SHP77 (cell line): ENCODE data around the gene SORCS3.

ENCODE experiments used
- DNase-seq, 2 experiments: peaks; one replicate each; lab custom pipeline; 2025; lab: John Stamatoyannopoulos, UW

Gene SORCS3

DNA sequence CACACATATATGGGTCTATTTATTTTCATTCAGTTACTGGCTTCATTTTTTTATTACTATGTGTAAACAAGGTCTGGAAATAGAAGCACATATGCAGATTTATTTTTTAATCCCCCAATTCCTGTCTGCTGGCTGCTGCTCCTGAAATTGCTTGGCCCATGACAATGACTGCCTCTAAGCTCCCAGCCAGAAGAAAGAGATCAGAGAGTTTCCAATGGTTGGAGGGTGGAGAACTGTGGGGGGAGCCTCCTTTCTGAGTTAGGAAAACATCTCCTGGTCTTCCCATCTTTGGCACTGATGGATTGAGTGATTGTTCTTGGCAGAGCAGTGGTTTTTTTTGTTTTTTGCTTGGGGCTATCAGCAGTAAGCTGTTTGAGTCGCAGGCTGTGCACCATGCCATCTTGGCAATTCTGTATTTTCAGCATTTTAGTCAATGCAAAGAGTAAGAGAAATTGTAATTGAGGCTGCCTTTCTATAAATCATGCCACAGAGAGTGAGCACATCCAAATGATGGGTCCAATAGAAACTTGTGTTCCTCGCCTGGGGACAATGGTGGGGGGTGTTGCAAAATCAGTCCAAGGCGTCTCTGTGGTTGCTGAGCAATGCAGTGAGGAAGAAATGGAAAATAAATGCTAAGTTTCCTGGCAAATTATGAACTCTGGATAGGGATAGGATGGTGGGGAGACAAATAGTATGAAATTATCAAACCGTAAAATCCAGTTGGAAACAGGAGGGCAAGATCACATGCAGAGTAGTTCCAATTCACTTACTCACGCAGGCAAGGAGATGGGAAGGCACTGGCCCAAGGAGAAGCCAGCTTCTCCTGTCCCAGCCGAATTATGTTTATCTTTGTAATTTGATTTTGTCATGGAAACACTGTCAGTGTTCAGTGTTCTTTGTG lies 382.4 kb downstream of the SORCS3 start:
- DNase-seq: no peak

DNA sequence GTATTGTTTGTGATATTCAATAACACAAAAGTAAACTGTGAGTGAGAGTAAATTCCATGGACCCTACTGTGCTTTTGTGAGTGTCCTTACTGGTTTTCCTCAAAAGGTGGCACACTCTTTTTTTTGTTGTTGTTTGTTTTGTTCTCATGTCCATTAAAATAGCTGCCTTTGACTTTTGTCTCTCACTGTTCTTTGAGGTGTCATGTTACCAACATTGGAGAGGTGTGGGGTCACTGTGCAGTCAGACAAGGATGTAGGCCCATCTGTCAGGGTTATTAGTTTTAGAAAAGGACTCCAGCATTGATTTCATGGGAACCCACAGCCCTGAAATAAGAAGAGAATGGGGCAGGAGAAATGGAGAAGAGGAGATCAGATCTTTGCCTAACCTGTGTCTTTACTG lies 383.1 kb downstream of the SORCS3 start:
- no peak for DNase-seq

DNA sequence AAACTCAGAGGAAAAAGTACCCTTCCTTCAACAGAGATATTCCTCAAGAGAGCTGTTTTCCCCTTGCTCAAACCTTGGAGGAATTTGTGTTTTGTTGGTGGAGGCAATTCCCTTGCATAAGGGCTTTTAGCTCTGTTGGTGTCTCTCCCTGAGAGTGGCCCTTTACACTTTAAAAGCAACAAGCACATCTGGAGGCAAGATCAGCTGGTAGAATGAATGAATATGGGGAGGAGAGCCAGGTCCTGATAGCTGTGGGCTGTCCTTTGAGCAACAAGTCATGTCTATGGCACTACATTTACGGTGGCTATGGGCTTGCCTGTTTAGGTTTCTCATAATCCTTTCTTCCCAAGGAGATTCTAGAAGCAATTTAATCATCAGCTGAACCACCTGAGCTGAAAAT lies 384.0 kb downstream of the SORCS3 start:
- no peak for DNase-seq

DNA sequence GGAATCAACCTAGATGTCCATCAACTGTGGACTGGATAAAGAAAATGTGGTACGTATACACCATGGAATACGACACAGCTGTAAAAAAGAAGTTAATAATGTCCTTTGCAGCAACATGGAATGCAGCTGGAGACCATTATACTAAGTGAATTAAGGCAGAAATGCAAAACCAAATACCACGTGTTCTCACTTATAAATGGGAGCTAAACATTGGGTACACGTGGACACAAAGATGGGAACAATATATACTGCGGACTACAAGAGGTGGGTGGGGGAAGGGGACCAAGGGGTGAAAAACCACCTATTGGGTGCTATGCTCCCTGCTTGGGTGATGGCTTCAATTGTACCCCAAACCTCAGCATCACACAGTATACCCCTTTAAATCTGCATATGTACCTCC lies 385.5 kb downstream of the SORCS3 start:
- DNase-seq: no peak

- DNase-seq: no peak
Observed at GRCh38 chr10:105029286-105029685, 388.2 kb downstream of the SORCS3 start.

DNA sequence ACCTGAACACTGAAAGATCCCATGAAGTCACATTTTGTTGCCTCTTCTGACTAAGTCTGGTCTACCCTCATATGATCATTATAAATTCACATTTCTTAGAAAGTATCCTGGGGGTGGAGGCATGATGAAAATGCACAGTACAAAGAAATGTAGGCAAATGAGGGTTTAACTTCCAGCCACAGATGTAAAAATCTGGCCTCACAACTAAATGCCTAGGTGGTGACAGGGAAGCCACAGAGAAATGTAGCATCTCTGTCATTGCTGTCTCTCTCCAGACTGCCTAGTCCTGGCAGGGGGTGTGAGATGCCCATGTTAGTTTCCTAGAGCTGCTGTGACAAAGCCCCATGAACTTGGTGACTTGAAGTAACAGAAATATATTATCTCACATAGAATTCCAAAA lies 395.9 kb downstream of the SORCS3 start:
- no peak for DNase-seq

- DNase-seq: no peak
Observed at GRCh38 chr10:105041956-105042355, 400.9 kb downstream of the SORCS3 start.

DNA sequence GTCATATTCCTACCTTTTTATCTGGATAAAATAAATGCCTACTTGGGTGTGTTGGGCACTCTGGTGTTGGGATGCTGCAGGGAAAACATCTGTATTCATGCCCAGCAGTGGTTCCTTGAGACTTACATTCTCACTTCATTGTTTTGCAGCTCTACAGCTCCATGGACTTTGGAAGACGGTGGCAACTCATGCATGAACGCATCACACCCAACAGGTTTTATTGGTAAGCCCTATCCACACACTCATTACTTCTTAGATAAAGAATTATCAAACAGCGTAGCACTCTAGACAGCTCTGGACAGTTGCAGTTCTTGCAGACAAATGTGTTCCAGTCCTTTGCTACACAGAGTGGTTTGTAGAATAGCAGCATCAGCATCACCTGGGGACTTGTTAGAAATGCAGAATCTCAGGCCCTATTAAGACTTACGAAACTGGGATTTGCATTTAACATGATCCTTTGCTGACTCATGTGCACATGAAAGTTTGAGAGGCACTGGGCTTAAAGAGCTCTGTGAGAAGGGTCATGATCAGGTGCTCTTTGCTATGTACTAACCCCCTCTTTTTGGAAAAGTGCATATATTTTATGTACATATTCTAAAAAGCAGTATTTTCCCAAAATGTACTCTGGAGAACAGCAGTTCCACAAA lies 401.9 kb downstream of the SORCS3 start:
- DNase-seq: no peak

GRCh38 chr10:105044902-105045301 lies 403.8 kb downstream of the SORCS3 start:
- no peak for DNase-seq

DNA sequence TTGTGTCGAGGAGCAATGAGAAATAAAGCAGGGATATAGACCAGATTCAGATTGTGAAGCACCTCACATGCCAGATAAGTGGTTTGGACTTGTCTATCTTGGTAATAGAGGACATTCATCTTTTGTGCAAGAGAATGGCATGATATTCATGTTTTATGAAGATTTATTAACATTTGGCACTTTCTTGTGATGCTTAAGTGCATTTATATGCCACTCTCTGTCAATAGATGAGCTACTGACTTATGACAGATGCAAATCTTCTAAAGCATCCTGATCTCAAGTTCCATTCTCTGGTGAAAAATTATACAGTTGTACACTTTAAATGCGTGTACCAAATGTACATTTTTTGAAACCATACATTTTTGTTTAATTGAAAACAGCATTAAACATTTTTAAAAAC lies 415.3 kb downstream of the SORCS3 start:
- DNase-seq: no peak

- DNase-seq: no peak
Observed at GRCh38 chr10:105062951-105063350, 421.9 kb downstream of the SORCS3 start.

GRCh38 chr10:105063796-105064195 lies 422.7 kb downstream of the SORCS3 start:
- DNase-seq: peak; percentile 5 to 9

- no peak for DNase-seq
Observed at GRCh38 chr10:105068497-105068896, 427.4 kb downstream of the SORCS3 start.

DNA sequence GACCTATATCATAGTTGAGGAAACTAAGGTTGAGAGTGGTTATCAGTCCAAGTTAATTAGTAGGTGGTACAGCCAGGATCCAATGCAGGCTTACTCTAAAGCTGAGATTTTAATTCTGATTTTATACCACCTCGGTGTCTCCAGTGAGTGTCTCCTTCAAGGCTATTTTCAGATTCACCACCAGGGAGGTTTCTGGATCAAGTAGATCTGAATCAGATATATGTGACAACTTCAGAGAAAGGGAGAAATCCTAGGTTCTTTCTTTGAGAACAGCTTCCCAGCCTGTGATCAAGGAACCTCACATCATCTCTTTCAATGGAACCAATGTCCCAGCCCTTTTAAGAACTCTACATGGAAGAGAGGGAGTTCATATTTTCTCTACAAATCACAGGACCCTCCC lies 429.2 kb downstream of the SORCS3 start:
- no peak for DNase-seq

GRCh38 chr10:105070952-105071351 lies 429.9 kb downstream of the SORCS3 start:
- no peak for DNase-seq

GRCh38 chr10:105071980-105072379 lies 430.9 kb downstream of the SORCS3 start:
- DNase-seq: no peak

- DNase-seq: no peak
Observed at GRCh38 chr10:105073999-105074398, 432.9 kb downstream of the SORCS3 start.

GRCh38 chr10:105075031-105075430 lies 433.9 kb downstream of the SORCS3 start:
- no peak for DNase-seq

GRCh38 chr10:105085980-105086379 lies 444.9 kb downstream of the SORCS3 start:
- DNase-seq: no peak

DNA sequence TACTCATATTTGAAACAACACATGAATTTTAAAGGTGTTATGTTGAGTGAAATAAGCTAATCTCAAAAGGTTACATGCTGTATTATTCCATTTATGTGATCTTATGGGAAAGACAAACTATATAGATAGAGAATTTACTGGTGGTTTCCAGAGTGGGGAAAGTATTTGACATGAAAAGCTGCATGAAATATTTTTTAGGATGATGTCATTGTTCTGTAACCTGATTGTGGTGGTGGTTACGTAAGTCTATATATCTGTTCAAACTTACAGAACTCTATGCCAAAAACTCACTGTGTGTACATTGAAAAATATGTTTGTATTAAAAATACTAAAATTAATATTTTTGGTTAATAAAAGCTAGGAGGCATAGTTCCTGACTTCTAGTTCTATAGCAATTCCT lies 453.0 kb downstream of the SORCS3 start:
- DNase-seq: no peak

DNA sequence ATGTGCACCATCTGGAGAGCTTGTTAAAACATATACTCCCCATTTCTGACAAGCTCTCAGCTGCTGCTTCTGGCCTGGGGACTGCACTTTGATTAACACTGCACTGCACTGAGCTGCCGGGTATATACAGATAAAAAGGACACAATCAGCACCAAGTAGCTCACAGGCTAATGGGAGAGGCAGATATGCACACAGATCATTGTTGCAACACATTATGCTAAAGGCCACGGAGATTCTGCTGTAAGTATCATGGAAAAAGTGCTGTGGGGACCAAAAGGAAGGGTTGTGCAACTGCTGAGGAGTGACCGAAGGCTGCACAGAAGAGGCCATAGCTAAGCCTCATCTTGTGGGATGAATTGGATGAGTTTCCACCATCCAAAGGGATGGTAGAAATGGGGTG lies 455.2 kb downstream of the SORCS3 start:
- no peak for DNase-seq

DNA sequence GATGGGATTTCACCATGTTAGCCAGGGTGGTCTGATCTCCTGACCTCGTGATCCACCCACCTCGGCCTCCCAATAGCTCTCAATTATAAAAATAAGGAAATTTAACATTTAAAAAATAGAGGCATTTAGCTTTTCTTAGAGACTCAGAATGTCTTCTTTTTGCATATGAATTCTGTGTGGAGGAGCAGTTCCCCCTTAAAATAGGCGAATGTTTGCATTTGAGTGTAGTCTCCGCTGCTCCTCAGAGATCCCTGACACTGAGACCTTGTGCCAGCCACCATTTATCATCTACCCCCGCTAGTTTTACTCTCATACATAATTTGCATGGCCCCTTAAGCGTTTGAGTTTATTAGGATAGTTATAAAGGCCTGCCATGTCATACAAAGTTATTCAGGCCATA lies 461.9 kb downstream of the SORCS3 start:
- DNase-seq: no peak

GRCh38 chr10:105104297-105104696 lies 463.2 kb downstream of the SORCS3 start:
- DNase-seq: no peak

- DNase-seq: no peak
Observed at GRCh38 chr10:105109164-105109563, 468.1 kb downstream of the SORCS3 start.
